ENCODE results near the gene UBB.

UBB gene

DNA sequence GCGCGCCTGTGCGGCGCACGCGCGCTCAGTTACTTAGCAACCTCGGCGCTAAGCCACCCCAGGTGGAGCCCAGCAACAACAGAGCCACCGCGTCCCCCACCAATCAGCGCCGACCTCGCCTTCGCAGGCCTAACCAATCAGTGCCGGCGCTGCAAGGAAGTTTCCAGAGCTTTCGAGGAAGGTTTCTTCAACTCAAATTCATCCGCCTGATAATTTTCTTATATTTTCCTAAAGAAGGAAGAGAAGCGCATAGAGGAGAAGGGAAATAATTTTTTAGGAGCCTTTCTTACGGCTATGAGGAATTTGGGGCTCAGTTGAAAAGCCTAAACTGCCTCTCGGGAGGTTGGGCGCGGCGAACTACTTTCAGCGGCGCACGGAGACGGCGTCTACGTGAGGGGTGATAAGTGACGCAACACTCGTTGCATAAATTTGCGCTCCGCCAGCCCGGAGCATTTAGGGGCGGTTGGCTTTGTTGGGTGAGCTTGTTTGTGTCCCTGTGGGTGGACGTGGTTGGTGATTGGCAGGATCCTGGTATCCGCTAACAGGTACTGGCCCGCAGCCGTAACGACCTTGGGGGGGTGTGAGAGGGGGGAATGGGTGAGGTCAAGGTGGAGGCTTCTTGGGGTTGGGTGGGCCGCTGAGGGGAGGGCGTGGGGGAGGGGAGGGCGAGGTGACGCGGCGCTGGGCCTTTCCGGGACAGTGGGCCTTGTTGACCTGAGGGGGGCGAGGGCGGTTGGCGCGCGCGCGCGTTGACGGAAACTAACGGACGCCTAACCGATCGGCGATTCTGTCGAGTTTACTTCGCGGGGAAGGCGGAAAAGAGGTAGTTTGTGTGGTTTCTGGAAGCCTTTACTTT is at the start of gene UBB:
TSS of gene UBB (plus strand) at position 452 of the 856 bp plus-strand sequence. CDS start 817 bp downstream, outside the sequence.
- DNase-seq = peak; percentile 93

DNA sequence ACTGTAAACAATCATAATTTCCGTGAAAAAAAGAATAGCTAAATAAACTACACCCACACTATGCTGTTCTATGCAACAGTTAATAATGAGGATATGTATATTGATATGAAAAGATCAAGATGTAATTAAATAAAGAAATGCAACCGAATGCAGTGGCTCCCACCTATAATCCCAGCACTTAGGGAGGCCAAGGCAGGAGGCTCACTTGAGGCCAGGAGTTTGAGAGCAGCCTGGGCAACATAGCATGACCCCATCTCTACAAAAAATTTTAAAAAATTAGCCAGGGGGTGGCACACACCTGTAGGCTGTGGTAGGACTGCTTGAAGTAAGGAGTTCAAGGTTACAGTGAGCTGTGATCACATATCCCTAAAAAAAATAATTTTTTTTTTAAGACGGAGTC is 42.5 kb upstream of the UBB start:
- no peak for DNase-seq

DNA sequence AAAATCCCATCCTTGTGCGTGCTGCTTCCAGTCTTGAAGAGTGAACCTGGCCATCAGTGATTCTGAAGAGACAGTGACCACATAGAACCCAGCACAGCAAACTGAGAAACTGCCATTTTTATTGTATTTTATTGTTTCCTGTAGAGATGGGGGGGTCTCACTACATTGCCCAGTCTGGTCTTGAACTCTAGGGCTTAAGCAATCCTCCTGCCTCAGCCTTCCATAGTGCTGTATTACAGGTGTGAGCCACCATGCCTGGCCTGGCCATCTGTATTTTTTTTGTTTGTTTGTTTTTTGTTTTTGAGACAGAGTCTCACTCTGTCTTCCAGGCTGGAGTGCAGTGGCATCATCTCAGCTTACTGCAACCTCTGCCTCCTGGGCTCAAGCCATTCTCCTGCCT is 41.5 kb upstream of the UBB start:
- no peak for DNase-seq

DNA sequence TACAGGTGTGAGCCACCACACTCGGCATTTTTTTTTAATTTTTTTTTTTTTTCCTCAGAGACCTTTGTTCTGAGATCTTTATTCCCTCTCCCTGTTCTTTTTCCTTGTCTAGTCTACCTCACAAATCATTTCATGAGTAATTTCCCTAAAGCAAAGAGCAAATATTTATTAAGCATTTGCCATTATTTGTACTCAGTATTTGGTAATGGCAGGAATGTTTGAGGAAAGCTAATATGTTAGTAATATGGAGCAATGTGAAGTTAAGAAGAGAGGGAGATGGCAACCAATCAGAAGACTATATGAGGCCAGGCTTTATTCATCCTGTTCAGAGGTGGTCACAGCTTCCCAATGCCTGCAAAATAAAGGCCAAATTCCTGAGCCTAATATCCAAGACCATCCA is 40.9 kb upstream of the UBB start:
- no peak for DNase-seq

DNA sequence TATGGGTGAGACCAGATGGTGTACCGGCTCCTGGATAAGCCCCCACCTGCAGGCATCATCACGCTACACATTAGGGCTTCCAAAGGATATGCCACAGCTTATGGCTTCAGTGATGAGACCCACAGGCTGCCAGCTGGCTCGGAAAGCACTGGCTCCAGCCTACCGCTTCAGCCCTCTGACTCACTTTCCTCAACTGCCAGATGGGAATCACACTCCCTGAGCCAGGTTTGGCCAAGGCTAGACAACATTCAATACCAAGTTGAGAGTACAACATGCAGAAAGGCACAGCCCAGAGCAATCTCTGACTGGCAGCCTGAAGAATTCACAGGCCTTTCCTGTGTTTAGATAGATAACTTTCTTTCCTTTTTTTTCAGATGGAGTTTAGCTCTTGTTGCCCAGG is 37.9 kb upstream of the UBB start:
- DNase-seq = no peak

DNA sequence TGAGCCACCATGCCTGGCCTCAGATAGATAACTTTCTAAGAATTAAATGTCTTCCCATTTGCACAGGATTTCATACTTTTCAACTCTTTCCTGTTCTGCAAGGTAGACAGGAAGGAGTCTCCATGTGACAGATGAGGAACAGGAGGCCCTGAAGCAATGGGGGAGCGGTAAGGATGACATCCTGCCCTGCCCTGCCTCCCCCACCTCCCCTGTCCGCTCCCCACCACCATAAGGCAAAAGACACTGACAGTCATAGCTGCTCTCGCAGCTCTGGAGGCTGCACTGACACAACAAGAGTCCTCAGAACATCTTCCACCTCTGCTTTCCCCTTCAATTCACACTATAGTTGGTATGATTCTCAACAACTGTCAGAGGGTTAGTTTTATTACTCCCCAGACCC is 37.3 kb upstream of the UBB start:
- no peak for DNase-seq

DNA sequence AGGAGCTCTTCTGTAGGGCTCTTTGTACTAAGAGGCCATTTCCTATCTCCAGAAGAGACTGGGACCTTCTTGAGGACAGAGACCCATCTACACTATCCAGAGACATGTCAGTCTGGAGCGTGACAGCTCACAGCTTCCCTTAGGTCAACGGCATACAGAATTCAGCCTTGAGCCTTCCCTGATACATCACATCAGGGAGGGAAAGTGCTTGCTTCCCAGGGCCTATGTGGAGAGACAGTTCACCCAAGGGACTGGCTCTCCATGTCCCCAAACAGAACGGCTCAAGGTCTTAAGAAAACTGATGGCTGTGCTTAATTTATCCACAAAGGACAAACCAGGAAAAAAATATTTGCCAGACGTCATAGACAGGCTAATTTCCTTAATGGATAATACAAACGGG is 35.3 kb upstream of the UBB start:
- DNase-seq = no peak

DNA sequence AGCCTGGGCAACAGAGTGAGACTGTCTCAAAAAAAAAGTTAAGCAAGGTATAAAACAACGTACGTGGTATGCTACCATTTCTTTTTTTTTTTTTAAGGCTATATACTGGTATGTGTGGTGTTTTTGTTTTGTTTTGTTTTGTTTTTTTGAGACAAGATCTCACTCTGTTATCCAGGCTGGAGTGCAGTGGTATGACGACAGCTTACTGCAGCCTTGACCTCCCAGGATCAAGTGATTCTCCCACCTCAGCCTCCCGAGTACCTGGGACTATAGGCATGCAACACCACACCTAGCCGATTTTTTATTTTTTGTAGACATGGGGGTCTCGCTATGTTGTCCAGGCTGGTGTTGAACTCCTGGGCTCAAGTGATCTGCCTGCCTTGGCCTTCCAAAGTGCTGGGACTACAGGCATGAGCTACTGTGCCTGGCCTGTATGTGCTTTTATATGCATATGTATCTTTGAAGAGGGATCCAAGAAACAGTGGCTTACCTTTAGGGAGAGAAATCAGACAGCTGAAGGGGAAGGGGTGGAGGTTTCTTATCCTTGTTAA is 34.1 kb upstream of the UBB start:
- no peak for DNase-seq

DNA sequence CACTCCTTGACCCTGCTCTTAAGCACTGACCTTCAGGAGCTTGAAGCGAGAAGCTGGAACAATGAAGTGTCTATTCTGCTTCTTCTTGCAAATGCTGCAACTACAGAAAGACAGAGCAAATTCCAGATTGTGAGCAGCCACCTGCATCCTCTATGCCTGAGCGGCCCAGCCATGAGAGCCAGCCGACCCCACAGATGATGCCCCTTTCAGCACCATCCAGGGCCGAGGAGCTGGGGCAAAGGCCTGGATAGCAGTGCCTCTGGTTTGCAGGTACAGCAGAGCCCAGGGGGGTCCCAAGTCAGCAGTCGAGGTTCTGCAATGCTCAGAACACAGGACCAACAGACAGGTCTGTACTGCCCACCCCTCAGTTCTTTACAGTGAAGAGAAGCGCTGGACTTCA is 32.3 kb upstream of the UBB start:
- DNase-seq = no peak

DNA sequence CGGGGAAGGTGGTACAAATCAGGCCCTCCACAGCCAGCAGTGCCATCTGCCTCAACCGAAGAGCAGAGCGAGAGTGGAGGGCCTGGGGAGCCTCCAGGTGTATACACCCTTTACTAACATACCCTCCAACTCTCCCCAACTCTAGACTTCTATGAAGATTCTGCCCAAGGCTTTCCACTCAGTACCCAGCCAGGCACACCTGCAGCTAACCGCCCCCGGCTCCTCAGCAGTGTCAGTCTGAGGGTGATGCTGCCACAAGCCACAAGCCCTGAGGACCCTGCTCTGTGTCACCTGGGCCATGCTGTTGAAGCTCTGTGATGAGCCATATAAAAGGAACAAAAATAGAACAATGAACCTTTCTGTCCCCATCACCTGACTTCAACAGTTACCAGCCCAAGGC is 31.5 kb upstream of the UBB start:
- no peak for DNase-seq

DNA sequence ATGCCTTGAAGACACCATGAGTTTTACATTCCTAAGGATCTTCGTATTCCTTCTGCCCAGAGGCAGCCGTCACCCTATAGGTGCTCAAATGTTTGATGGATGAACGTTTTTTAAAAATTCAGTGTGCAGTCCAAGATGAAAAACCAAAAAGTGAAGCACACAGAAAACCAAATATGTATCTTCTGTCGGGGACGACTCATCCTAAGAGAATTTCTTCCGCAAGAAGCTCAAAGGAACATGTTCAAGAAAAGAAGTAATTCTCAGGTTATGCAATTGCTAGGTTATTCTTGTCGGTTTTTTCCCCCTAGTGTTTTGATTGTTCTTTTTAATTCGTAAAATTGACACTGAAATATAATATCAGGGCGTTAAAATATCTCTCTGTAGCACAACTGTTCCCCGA is 29.1 kb upstream of the UBB start:
- no peak for DNase-seq

DNA sequence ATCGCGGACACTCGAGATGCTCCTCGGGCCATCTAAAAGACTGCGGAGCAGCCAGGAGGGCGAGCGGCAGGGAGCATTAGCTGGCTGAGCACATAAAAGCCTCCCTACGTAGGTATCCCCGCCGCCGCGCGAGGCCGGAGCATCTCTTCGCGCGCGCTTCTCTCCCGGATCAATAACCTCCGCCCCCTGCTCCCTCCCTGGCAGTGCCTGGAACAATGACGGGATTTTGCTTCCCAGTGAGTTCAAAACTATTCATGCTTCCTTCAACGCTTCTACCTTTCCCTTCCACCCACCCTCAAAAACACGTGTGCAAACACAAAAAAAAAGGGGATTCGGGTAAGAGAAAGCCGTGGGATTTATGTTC is 28.6 kb upstream of the UBB start:
- peak; percentile 13 for DNase-seq

DNA sequence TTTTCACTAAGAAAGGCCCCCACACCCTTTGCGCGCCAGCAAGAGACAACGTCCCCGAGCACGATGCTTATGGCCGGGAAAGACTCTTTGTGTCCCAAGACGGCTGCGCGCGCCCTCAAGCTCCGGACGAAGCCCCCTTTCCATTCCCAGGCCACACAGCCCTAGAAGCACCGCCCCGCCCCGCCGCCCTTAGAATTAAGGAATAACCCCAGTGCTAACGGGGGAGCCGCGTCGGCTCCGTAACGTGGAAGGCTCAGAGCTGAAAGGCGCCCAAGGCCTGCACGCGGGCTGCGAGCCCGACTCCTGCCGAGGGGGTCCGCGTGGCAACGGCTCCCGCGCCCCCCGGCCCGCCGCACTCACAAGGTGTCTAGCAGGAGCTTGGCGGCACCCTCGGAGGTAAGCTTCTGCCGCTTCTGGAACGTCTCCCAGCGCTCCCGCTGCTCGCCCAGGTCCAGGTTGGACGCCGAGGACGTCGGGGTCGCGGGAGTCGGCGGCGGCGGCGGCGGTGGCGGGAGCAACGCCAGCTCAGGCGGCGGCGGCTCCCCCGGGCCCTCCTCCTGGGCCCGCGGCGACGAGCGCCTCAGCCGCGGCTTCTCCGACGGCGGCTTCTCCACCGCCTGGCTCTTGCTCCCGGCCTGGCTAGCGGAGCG is 28.1 kb upstream of the UBB start:
- DNase-seq = no peak

DNA sequence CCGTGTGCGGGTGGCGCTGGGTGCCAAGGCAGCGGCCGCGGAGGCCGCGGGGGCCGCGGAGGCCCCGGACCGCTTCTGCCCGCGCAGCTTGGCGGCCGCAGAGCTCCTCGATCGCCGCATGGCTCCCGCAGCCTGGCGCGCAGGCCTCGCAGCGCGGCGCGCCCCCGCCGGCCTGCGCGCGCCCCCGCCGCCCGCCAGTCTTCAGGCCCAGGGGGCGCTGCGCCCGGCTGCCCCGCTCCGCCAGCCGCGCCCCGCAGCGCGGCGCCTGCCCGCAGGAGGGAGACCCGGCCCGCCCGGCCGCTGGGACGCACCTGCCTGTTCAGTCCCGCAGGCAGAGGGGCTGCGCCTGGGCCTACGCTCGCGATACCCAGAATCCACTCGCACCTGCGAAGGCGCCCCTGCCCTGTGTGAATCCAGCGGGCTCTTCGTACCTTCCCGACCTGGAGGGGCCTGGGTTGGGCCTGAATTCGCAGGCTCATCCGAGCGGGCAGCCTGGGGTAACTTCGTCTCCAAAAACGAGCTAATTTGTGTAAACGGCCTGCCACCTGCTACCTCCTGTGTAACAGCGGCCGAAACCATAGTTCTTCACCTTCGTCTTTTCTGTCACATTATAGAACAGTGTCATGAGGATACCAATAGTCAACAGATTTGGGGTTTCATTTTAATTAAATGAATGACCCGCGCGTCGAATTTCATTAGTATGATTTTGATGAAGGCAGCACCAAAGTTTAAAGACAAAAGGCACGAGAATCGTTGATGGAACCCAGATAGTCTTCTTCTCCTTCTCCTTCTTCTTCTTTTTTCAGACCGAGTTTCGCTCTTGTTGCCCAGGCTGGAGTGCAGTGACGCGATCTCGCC is 27.3 kb upstream of the UBB start, which contains the start of gene CENPV:
TSS of gene CENPV (minus strand) at position 153 of the 858 bp plus-strand sequence. CDS start at position 120, 33 bp downstream.
- peak; percentile 55 for DNase-seq

DNA sequence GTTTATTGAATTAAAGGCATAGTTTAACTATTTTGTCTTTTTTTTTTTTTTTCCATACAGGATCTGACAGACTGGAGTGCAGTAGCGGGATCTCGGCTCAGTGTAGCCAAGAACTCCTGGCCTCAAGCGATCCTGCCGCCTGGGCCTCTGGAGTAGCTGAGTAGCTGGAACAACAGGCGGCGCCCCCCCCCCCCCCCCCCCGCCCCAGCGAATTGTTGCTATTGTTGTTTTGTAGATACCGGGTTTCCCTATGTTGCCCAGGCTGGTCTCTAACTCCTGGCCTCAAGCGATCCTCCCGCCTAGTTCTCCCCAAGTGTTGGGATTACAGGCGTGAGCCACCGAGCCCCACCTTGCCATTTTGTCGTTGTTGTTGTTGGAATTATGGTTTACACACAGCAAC is 26.3 kb upstream of the UBB start:
- DNase-seq = no peak

DNA sequence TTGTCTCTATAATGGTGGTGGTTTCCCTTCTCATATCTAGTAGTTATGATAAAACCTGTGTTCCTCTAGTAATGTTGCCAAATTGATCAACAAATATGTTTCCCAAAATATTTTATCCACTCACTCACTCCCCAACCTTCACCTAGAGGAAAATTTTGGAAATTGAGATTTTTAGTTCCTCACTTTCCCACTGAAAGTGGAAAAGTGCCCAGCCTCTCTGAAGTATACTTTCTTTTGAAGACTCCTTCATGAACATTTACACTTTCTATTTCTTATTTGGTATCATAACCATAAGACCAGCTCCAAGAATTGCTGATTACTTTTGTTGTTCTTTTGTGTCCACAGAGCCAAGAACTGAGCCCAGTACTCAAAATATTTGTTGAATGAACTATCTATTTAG is 22.5 kb upstream of the UBB start:
- no peak for DNase-seq

DNA sequence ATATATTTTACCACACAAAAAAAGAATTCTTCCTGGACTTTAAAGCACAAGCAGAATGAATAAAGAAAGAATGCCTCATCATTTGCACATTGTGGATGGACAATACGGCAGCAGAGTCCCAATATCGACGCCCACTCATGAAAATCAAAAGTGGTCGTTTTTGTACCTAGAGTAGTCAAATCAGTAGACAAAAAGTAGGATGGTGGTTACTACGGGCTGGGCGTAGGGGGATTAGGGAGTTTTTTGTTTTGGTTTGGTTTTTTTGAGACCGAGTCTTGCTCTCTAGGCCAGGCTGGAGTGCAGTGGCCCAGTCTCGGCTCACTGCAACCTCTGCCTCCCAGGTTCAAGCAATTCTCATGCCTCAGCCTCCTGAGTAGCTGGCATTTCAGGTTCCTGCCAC is 19.0 kb upstream of the UBB start:
- no peak for DNase-seq

DNA sequence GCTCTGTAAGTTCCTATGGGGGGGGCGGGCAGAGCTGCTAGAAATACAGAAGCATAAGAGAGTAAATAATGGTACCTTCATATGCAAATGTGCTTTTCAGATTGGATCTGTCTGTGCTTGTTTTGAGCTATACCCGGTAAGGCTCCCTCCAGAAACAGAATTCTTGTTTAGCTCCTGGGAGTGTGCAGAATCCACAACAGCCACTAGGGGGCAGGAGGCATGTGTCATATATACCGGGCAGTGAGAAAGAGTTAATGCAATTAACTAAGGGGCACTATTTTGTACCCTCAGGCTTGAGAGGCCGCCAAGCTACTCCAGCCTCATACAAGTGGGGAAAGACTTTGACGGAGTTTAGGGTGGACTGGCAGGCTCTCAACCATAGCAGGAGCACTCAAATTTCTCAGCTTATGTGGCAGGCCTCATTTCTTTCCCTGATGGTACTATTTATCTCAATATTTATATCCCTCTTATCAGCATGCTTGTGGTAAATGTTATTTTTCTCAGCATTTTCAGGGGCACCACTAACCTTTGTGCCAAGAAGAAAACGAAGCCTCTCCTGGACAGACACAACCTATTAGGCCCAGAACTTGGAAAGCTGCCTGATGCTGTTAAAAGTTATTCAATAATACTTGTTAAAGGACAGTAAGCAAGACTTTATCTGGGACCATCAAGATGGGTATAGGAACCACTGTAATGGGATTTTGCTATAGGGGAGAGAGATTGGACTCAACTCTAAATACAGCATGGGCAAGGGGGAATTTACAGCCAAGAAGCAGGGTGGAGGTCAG is 16.9 kb upstream of the UBB start:
- peak; percentile 58 for DNase-seq

DNA sequence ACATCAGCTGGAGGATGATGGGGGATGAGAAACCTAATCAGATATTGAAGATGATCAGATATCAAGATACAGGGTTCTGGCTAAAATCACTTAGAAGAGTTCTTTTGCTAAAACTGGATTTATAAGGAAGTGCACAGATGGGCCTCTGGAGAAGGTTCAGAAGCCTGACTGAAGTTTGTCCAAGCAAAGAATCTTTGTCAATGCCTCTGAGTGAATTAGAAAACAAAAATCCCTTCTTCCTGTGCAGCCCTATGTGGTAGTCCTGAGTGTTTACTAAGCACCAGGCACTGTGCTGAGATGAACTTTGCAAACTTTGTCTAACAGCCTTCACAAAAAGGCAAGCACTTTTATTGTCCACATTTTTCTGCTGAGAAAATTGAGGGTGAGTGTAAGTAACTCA is 16.3 kb upstream of the UBB start:
- DNase-seq = no peak

DNA sequence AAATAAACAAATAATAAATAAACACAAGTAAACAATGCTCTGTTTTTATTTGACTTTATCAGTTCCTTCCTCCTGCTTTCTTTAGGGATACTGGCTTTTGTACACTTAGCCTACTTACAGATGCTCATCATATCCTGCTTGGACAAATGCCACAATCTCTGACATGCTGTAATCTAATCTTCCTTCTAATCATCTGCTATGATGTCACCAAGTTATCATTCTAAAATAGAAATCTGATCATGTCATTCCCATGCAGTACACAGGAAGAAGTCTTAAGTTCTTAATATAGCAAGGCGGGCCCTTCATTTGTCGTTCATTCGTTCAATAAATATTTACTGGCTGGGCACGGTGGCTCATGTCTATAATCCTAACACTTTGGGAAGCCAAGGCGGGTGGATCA is 9.1 kb upstream of the UBB start:
- DNase-seq = no peak

DNA sequence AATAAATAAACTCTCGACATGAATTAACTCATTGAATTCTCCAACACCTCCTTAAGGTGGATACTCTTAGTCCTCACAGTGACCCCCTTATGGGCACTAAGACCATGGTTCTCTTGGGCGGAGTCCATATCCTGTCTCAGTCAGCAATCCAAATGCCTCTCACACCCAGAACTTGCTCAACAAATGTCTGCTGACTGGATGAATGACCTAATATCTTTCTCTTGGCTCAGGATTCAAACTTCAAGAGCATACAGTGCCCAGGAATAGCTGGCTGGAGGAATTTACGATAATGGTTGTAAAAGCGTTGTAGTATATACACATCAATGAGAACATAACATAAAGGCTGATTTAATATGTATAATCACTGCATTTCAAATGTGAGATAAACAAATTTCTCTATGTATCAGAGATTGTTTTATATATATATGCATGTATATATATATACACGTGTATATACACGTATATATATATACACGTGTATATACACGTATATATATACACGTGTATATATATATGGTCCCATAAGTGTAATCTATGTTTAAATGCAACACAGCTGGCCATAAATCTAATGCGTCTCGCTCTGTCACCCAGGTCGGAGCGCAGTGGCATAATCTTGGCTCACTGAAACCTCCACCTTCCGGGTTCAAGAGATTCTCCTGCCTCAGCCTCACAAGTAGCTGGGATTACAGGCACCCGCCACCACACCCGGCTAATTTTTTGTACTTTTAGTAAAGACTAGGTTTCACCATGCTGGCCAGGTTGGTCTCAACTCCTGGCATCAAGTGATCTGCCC is 6.5 kb upstream of the UBB start:
- DNase-seq = no peak

DNA sequence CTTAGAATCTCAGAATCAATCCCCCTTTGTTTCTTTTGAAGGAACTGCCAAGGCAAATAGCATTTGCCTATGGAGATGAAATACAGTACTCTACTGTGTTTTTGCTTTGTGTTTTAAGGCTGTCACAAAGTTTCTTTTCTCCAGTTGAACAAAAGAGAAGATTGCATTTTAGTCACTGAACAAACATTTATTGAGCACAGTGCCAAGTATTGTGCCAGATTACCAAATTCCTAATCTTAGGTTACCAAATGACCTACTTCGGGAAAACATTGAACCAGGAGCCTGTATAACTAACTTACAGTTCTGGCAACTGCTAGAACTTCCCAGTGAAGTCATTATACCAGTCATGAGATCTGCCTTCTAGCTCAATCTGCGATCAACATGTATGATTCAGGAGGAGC is 3.0 kb upstream of the UBB start:
- DNase-seq = no peak
